H1 (cell line): ENCODE measurements around the gene CD300LB.

Source experiments
- EP300 ChIP-seq, 2 experiments: IDR thresholded peaks; 1 replicate in 1 of 2; 2 replicates in 1 of 2; pipeline ENCODE4 v1.6.1; 2011 to 2012; ENCODE audit warnings: low read depth in 2 of 2, low read length in 2 of 2, mild to moderate bottlenecking in 2 of 2, borderline replicate concordance in 1 of 2, inconsistent platforms in 1 of 2, moderate library complexity in 1 of 2
- EZH2 ChIP-seq: fragments of 200-600 bp; sonication (generic); IDR thresholded peaks from 2 replicates; pipeline ENCODE4 v1.7.1; 2012; ENCODE audit warnings: low read depth, mild to moderate bottlenecking, moderate library complexity, low read length, inconsistent platforms; ENCODE audit not compliant: severe bottlenecking
- GABPA ChIP-seq: IDR thresholded peaks from 2 replicates; pipeline ENCODE4 v1.6.1; 2011; ENCODE audit warnings: mild to moderate bottlenecking, low read length, moderate library complexity, borderline replicate concordance; ENCODE audit not compliant: insufficient read depth
- KDM1A ChIP-seq: fragments of 200-600, 300-600 bp; sonication (generic); IDR thresholded peaks from 2 replicates; pipeline ENCODE4 v1.7.1; 2016; ENCODE audit warnings: mild to moderate bottlenecking, low read length, borderline replicate concordance
- POLR2A ChIP-seq, 2 experiments: IDR thresholded peaks; 1 replicate in 1 of 2; 2 replicates in 1 of 2; pipeline ENCODE4 v1.6.1; 2011; ENCODE audit warnings: low read depth in 2 of 2, low read length in 2 of 2, mild to moderate bottlenecking in 2 of 2; ENCODE audit errors: control extremely low read depth in 1 of 2
- RFX5 ChIP-seq: IDR thresholded peaks from 2 replicates; pipeline ENCODE4 v1.6.1; 2011; ENCODE audit warnings: low read depth, low read length, improper control_type of control experiment, borderline replicate concordance
- SAP30 ChIP-seq: fragments of 300-600 bp; sonication (generic); IDR thresholded peaks from 2 replicates; pipeline ENCODE4 v1.7.1; 2012; ENCODE audit warnings: low read length, moderate library complexity, mild to moderate bottlenecking, inconsistent platforms; ENCODE audit not compliant: insufficient read depth, insufficient replicate concordance
- TBP ChIP-seq: IDR thresholded peaks from 2 replicates; pipeline ENCODE4 v1.6.1; 2011; ENCODE audit warnings: low read depth, low read length, improper control_type of control experiment
- TCF12 ChIP-seq: IDR thresholded peaks from 2 replicates; pipeline ENCODE4 v1.6.1; 2011; ENCODE audit warnings: low read depth, mild to moderate bottlenecking, low read length
- TF ChIP-seq, protein P1 (sequence below), 3 experiments: IDR thresholded peaks; 1 replicate in 2 of 3; 2 replicates in 1 of 3; pipeline versions ENCODE4 v1.5.1 to v1.6.1; 2011; ENCODE audit warnings: low read length in 3 of 3, mild to moderate bottlenecking in 3 of 3, inconsistent platforms in 2 of 3, low read depth in 1 of 3, moderate library complexity in 1 of 3; ENCODE audit not compliant: insufficient read depth in 1 of 3; ENCODE audit errors: control extremely low read depth in 1 of 3
- TF ChIP-seq, protein P2 (sequence below): IDR thresholded peaks from 2 replicates; pipeline ENCODE4 v1.6.1; 2011; ENCODE audit warnings: low read depth, mild to moderate bottlenecking, low read length; ENCODE audit not compliant: insufficient read depth

DNA sequence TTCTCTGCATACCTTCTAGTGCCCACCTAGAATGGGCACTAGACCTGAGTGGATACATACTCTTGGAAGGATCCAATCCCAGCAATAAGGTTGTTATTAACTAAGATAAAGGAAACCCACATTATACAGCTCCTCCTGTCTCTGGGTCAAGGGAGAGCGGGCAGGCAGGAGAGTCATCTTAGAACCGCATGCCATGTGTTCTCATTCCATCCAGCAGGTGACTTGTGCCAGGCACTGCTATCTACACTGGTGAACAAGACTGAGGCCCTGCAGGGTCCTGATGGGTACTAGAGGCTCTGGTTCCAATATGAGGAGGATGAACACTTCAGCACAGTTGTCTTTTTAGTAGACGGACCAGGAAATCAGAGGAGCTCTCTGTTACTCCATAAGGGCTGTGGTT lies 41.9 kb upstream of the CD300LB start:
- TF ChIP-seq, protein P1, sequence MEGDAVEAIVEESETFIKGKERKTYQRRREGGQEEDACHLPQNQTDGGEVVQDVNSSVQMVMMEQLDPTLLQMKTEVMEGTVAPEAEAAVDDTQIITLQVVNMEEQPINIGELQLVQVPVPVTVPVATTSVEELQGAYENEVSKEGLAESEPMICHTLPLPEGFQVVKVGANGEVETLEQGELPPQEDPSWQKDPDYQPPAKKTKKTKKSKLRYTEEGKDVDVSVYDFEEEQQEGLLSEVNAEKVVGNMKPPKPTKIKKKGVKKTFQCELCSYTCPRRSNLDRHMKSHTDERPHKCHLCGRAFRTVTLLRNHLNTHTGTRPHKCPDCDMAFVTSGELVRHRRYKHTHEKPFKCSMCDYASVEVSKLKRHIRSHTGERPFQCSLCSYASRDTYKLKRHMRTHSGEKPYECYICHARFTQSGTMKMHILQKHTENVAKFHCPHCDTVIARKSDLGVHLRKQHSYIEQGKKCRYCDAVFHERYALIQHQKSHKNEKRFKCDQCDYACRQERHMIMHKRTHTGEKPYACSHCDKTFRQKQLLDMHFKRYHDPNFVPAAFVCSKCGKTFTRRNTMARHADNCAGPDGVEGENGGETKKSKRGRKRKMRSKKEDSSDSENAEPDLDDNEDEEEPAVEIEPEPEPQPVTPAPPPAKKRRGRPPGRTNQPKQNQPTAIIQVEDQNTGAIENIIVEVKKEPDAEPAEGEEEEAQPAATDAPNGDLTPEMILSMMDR (IDR thresholded peaks at IDR 0.05; ENCODE audit: control extremely low read depth in 1 of 3, insufficient read depth in 1 of 3, low read depth in 1 of 3, low read length in 3 of 3) = peak; percentile 14 to 42 (median 22)
- TF ChIP-seq GABPA (no peak), KDM1A (no peak), EP300 (IDR thresholded peaks at IDR 0.05; ENCODE audit: borderline replicate concordance in 1 of 2, low read depth in 2 of 2, low read length in 2 of 2) (no peak), TBP (no peak), EZH2 (no peak), POLR2A (IDR thresholded peaks at IDR 0.05; ENCODE audit: control extremely low read depth in 1 of 2, low read depth in 2 of 2, low read length in 2 of 2) (no peak), SAP30 (no peak), TCF12 (no peak), RFX5 (no peak)
- TF ChIP-seq, protein P2, sequence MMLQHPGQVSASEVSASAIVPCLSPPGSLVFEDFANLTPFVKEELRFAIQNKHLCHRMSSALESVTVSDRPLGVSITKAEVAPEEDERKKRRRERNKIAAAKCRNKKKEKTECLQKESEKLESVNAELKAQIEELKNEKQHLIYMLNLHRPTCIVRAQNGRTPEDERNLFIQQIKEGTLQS = no peak
